ENCODE results near the gene GOLGA8J.
A peak's percentile ranks its signal among the peaks of the same experiment; 100 is the strongest.
"Not testable (repeated sequence)": the region's sequence is repeated elsewhere in the genome, so short reads cannot be mapped to it uniquely, and the experiment has no call there.

- peak in 1 of 4 experiments; percentile 11 for TF ChIP-seq CTCF (IDR thresholded peaks at IDR 0.05)
- TF ChIP-seq POLR2AphosphoS5 (IDR thresholded peaks at IDR 0.05) = not testable (repeated sequence)
These were observed 47.3 kb downstream of the GOLGA8J start for GRCh38 chr15:30130066-30130465.

Data from gastroesophageal sphincter (tissue), 3 donors.